Lower leg skin (tissue), 3 donors: Measurements from ENCODE around the gene MORC3.

ENCODE experiments used
- CTCF ChIP-seq, 3 donors: fragments of 450-650 bp; IDR thresholded peaks; one replicate each; pipeline ENCODE4 v1.5.1; 2016; ENCODE audit warnings: antibody characterized with exemption in 3 of 3, mild to moderate bottlenecking in 3 of 3, moderate library complexity in 2 of 3
- POLR2A ChIP-seq, 2 donors: fragments of 450-650 bp; IDR thresholded peaks; one replicate each; pipeline ENCODE4 v1.6.1; 2016 to 2017; ENCODE audit warnings: antibody characterized with exemption in 2 of 2, mild to moderate bottlenecking in 1 of 2, moderate library complexity in 1 of 2

DNA sequence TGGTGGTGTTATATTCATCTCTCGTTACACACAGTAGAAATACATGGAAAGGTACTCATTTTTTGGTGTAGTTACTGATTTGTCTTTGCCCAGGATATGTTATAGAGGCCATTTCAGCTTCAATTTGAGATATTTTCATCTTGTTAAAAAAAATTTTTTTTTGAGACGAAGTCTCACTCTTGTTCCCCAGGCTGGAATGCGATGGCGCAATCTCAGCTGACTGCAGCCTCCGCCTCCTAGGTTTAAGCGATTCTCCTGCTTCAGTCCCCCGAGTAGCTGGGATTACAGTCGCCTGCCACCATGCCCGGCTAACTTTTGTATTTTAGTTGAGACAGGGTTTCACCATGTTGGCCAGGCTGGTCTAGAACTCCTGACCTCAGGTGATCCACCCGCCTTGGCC is 19.0 kb downstream of the MORC3 start:
- no peak for TF ChIP-seq POLR2A (IDR thresholded peaks at IDR 0.05)
- no peak for TF ChIP-seq CTCF (IDR thresholded peaks at IDR 0.05)
